Kidney (tissue), 14 donors: ENCODE results near the gene LRIT2. TPM values are rescaled to one million over a fixed set of nuclear protein-coding genes. Genes with fewer than 3 reads are reported as not detected.
A peak's percentile ranks its signal among the peaks of the same experiment; 100 is the strongest.

Source experiments
- DNase-seq, 5 donors: peaks; one replicate each; pipeline ENCODE4 v3.0.0-alpha.2; 2013 to 2020
- FAIRE-seq: peaks from 2 replicates; lab custom pipeline; 2012; peaks lifted over from hg19 to GRCh38; lab: Jason Lieb, UNC
- H3K27ac ChIP-seq, 2 donors: one replicate each; pipeline ENCODE4 v1.7.0; 2013; ENCODE audit warnings: low read depth in 2 of 2, low read length in 2 of 2, inconsistent platforms in 1 of 2
- H3K27me3 ChIP-seq: one replicate; pipeline ENCODE4 v1.7.1; 2013; ENCODE audit warnings: low read length, inconsistent platforms; ENCODE audit not compliant: control insufficient read depth, insufficient read depth
- H3K36me3 ChIP-seq, 3 donors: one replicate each; pipeline versions ENCODE4 v1.7.0 to v1.7.1; 2013; ENCODE audit warnings: low read length in 3 of 3, control low read depth in 1 of 3, inconsistent platforms in 1 of 3; ENCODE audit not compliant: insufficient read depth in 3 of 3, control insufficient read depth in 2 of 3
- H3K4me1 ChIP-seq, 3 donors: one replicate each; pipeline versions ENCODE4 v1.7.0 to v1.7.1; 2013; ENCODE audit warnings: low read length in 3 of 3, inconsistent platforms in 1 of 3, low read depth in 1 of 3; ENCODE audit not compliant: control insufficient read depth in 2 of 3, insufficient read depth in 2 of 3
- H3K4me3 ChIP-seq, 3 donors: one replicate each; pipeline versions ENCODE4 v1.7.0 to v1.8.1; 2013; ENCODE audit warnings: low read length in 3 of 3, control low read depth in 1 of 3, inconsistent platforms in 1 of 3
- H3K9ac ChIP-seq, 3 donors: one replicate each; pipeline versions ENCODE4 v1.7.0 to v1.7.1; 2013; ENCODE audit warnings: low read length in 3 of 3, control low read depth in 1 of 3, inconsistent platforms in 1 of 3
- H3K9me3 ChIP-seq, 3 donors: one replicate each; pipeline versions ENCODE4 v1.7.0 to v1.7.1; 2013; ENCODE audit warnings: low read length in 3 of 3, control low read depth in 1 of 3, inconsistent platforms in 1 of 3; ENCODE audit not compliant: control insufficient read depth in 2 of 3, insufficient read depth in 1 of 3
- intact Hi-C: fragments of 100-400 bp; cut with DNase I; formaldehyde crosslinking; loops from one replicate; pipeline ENCODE4 v1.11.1; 2022
- polyA plus RNA-seq: library from polyadenylated mRNA; stranded (reverse); fragments of 350-450 nt; fragmentation: Illumina TruSeq; extraction: RNeasy Lipid Tissue Mini Kit (QIAGEN cat#74804); gene quantifications from one replicate; pipeline ENCODE4 v1.2.3, GENCODE V29; 2014; ENCODE audit warnings: low read depth, low replicate concordance; ENCODE audit not compliant: insufficient read depth
- total RNA-seq: library from RNA; stranded (reverse); fragmentation: NEBNext Ultra II Directional; extraction: Animal tissue kit (Norgen Biotek cat#: 25700); gene quantifications from one replicate; pipeline ENCODE4 v1.2.1, GENCODE V29; 2021
- TF ChIP-seq, protein P1 (sequence below): IDR thresholded peaks from 3 replicates; pipeline ENCODE4 v1.5.1; 2012; ENCODE audit warnings: mild to moderate bottlenecking, moderate library complexity, borderline replicate concordance; ENCODE audit not compliant: insufficient read depth; ENCODE audit errors: extremely low read depth
- donor health status: control.
- donor health status: control.
- donor health status: control.
- donor health status: control.
- donor health status: control.
- donor health status: DM: yes; HTN: yes; CAD: no.
- donor health status: Normal renal cell carcinoma (clear cell type).

Gene LRIT2
- total and polyA plus RNA-seq, 2 donors from 2014 or later, result not detected

DNA sequence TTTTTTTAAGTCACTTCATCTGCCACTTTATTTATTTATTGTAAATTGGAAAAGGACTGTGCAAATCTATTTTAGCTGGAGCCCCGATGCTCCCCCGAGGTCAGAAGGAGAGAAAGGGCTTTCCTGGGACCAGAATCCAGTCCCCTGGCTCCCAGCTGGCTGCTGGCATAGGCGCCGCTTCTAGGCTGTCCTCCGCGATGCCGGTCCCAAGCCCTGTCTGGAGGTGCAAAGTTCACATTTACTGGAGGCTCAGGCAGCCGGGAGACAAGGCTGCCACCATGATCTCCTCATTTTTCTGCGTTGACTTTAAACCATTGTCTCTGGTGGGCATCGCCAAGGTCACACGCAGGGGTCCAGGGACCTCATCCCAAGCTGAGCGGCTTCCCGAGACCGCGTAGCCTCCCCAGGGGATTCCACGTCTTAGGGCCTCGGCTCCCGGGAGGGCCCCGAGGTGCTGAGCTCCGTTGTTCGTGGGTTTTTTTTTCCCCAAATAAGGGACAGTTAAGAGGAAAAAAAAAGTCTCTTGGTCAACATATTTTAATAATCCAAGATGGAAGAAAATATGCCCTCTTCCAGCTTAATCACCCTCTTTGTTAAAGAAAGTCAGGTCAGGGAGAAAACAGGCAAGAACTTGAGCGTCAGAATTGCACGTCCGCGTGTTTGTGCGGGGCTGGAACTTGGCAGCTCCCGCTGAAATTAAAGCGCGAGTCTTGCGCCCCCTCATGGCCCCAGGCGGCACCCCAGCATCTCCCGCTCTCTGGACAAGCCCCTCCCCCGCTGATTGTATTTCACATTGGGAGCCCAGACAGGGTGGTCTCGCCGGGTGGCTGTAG is 31.4 kb upstream of the LRIT2 start:
- no peaks in the 10 kb centered on the region for H3K4me1 ChIP-seq
- no peak overlapping the region for H3K4me3 ChIP-seq
- intact Hi-C loops, result no loop called here
- H3K27me3 ChIP-seq, result no peaks in the 10 kb centered on the region
- H3K27ac ChIP-seq, result no peak overlapping the region
- H3K9me3 ChIP-seq, result no peaks in the 10 kb centered on the region
- DNase-seq (peak in 4 of 5 donors; percentile 53 to 59 (median 57)), FAIRE-seq (no peak)
- TF ChIP-seq, protein P1, sequence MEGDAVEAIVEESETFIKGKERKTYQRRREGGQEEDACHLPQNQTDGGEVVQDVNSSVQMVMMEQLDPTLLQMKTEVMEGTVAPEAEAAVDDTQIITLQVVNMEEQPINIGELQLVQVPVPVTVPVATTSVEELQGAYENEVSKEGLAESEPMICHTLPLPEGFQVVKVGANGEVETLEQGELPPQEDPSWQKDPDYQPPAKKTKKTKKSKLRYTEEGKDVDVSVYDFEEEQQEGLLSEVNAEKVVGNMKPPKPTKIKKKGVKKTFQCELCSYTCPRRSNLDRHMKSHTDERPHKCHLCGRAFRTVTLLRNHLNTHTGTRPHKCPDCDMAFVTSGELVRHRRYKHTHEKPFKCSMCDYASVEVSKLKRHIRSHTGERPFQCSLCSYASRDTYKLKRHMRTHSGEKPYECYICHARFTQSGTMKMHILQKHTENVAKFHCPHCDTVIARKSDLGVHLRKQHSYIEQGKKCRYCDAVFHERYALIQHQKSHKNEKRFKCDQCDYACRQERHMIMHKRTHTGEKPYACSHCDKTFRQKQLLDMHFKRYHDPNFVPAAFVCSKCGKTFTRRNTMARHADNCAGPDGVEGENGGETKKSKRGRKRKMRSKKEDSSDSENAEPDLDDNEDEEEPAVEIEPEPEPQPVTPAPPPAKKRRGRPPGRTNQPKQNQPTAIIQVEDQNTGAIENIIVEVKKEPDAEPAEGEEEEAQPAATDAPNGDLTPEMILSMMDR, result no peak
- H3K9ac ChIP-seq, result no peak overlapping the region
- no peaks in the 10 kb centered on the region for H3K36me3 ChIP-seq

DNA sequence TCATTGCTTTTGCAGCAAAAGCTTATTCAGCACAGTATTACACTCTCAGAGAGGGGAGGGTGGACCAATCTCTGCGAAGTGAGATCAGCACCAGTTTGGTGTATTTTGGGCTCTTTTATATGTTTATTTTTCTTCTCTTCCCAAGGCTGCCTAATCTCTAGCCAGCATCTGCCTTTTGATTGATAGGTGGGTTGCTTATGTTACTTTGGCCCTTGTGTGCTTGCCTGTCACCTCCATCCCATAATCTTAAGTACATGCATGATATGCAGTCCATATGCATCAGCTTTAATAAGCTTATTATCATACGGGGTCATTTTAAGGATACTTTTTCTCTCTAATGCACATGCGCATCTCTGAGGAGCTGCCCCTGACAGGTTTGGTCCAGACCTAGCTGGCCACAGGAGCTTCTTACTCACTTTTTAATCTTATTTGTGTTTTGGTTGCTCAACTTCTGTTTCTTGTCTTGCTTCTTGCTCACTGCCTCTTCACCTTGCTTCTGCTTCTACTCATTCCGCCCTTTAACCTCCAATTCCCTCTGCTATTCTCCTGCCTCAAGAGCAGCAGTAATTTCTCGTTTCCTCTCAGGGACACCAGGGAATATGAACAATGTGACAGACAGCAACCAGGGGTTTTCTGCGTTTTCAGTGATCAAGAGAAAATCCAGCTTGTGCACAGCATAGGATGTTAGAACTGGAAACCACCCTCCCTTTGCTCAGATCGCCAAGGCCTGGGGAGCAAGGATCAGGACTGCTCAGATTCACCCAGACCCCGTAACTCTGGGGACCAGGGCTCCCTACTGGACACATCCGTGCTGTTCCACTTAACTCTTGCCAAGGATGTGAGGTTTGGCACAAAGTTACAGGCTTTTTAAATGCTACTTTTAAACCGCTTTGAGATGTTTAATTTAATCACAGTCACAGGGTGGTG is 29.5 kb upstream of the LRIT2 start:
- Histone ChIP-seq H3K36me3 (no peaks in the 10 kb centered on the region), H3K9me3 (no peaks in the 10 kb centered on the region), H3K4me1 (no peaks in the 10 kb centered on the region), H3K27ac (no peak overlapping the region), H3K4me3 (no peak overlapping the region), H3K9ac (no peak overlapping the region), H3K27me3 (no peaks in the 10 kb centered on the region)
- FAIRE-seq (no peak), DNase-seq (no peak)
- intact Hi-C loops, result no loop called here
- TF ChIP-seq, protein P1, result no peak

DNA sequence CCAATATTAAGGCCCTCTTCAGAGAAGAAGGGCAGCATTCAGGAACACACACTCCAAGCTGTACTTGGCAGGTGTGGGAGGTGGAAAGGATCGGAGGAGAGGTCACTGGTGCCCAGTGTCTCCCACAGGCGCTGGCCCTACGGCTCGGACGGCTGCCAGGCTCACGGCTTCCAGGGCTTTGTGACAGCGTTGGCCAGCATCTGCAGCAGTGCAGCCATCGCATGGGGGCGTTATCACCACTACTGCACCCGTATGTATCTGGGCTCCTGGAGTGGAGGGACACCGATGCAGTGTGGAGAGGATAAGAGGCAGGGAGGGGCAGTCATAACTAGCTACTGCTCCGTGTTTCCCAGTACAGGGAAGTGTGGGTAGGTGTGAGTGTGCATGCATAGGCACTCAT is 23.4 kb upstream of the LRIT2 start:
- Histone ChIP-seq H3K36me3 (no peaks in the 10 kb centered on the region), H3K4me3 (no peak overlapping the region), H3K27ac (no peak overlapping the region), H3K27me3 (no peaks in the 10 kb centered on the region), H3K4me1 (no peaks in the 10 kb centered on the region), H3K9me3 (no peaks in the 10 kb centered on the region), H3K9ac (no peak overlapping the region)
- no peak for FAIRE-seq
- no peak for DNase-seq
- TF ChIP-seq, protein P1, result no peak
- intact Hi-C loops, result no loop called here
